Neural progenitor cell (in vitro differentiated cells): ENCODE results near the gene DEGS2.

ENCODE experiments used
- EZH2phosphoT487 ChIP-seq: fragments of 200-600 bp; sonication (generic); IDR thresholded peaks from 2 replicates; pipeline ENCODE4 v1.6.1; 2017; ENCODE audit warnings: antibody characterized with exemption
- TF ChIP-seq, protein P1 (sequence below): fragments of 200-600 bp; sonication (generic); IDR thresholded peaks from 2 replicates; pipeline ENCODE4 v1.5.1; 2017; ENCODE audit warnings: antibody characterized with exemption, mild to moderate bottlenecking

DNA sequence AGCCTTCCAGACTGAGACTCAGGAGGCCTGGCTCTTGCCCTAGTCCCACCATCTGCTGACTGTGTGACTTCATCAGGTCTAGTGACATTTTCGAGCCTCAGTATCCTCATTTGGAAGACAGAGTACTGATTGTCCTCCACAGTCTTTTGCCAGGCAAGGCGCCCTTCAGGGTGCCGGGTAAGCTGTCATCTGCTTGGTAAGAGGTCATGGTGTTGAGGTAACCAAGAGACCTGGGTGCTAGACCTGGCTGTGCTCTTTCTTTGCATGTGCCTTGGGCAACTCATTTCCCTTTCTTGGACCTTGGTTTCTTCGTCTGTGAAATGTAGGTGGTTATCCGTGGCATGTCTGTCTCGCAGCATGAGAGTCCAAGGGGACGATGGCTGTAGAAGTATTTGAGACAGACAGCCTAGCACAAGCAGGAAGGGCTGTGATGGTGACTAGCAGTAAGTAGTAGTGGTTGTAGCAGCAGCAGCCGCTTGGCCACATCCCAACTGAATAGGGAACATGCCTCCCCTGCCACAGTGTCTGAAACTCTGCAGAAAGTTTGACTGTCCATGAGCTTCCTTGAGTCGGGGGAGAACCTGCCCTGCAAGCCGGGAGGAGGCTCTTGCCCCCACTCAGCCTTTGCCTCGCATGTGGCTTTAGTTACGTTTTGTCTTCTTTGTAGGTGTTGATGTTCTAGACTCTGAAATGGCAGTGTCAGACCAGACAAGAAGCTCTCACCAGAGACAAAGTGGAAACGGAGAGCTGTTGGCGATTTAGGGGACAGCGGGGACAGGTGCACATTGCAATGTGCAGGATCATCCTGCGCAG lies 53.9 kb downstream of the DEGS2 start:
- TF ChIP-seq, protein P1, sequence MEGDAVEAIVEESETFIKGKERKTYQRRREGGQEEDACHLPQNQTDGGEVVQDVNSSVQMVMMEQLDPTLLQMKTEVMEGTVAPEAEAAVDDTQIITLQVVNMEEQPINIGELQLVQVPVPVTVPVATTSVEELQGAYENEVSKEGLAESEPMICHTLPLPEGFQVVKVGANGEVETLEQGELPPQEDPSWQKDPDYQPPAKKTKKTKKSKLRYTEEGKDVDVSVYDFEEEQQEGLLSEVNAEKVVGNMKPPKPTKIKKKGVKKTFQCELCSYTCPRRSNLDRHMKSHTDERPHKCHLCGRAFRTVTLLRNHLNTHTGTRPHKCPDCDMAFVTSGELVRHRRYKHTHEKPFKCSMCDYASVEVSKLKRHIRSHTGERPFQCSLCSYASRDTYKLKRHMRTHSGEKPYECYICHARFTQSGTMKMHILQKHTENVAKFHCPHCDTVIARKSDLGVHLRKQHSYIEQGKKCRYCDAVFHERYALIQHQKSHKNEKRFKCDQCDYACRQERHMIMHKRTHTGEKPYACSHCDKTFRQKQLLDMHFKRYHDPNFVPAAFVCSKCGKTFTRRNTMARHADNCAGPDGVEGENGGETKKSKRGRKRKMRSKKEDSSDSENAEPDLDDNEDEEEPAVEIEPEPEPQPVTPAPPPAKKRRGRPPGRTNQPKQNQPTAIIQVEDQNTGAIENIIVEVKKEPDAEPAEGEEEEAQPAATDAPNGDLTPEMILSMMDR = no peak
- no peak for TF ChIP-seq EZH2phosphoT487
